K562 (cell line): ENCODE measurements around the gene SERTAD2. TPM values are rescaled to one million over a fixed set of nuclear protein-coding genes. Genes with fewer than 3 reads are reported as not detected.

Source experiments
- AFF1 ChIP-seq, 2 experiments: fragments of 450-650 bp; IDR thresholded peaks; 2 replicates each; pipeline ENCODE4 v1.6.1; 2018; ENCODE audit warnings: mild to moderate bottlenecking in 2 of 2, low read depth in 1 of 2; ENCODE audit not compliant: partially characterized antibody in 2 of 2
- DDX20 ChIP-seq: fragments of 450-650 bp; IDR thresholded peaks from 2 replicates; pipeline ENCODE4 v1.6.1; 2016; ENCODE audit warnings: missing genetic modification characterization, low read depth, mild to moderate bottlenecking, missing compliant biosample characterization, moderate library complexity
- DLX4 ChIP-seq: fragments of 250-450 bp; sonication (Bioruptor Pico); IDR thresholded peaks from 2 replicates; pipeline ENCODE4 v1.6.1; 2021; ENCODE audit warnings: mild to moderate bottlenecking
- EP400 ChIP-seq: fragments of 450-650 bp; IDR thresholded peaks from 2 replicates; pipeline ENCODE4 v1.6.1; 2017; ENCODE audit warnings: antibody characterized with exemption, mild to moderate bottlenecking, moderate library complexity
- FOXJ2 ChIP-seq: fragments of 200-800 bp; sonication (Bioruptor generic); IDR thresholded peaks from 2 replicates; pipeline ENCODE4 v1.6.1; 2016; ENCODE audit warnings: missing genetic modification characterization, missing compliant biosample characterization
- FOXM1 ChIP-seq, 2 experiments: fragments of 450-650 bp in 1 of 2; sonication (generic) in 1 of 2; formaldehyde crosslinking in 1 of 2; IDR thresholded peaks; 2 replicates each; pipeline versions ENCODE4 v1.6.1 to v1.9.0; 2017 to 2022; ENCODE audit warnings: low read depth in 2 of 2, mild to moderate bottlenecking in 2 of 2, missing genetic modification reagents in 1 of 2, moderate library complexity in 1 of 2
- HDAC1 ChIP-seq, 2 experiments: fragments of 450-650 bp; IDR thresholded peaks; 2 replicates each; pipeline ENCODE4 v1.6.1; 2016 to 2017; ENCODE audit warnings: inconsistent platforms in 1 of 2, mild to moderate bottlenecking in 1 of 2, moderate library complexity in 1 of 2
- HINFP ChIP-seq: fragments of 450-650 bp; conservative IDR thresholded peaks from 2 replicates; pipeline ENCODE4 v1.6.1; 2016; ENCODE audit warnings: missing genetic modification characterization, low read depth, mild to moderate bottlenecking, control low read depth, missing compliant biosample characterization
- HMBOX1 ChIP-seq: sonication (generic); IDR thresholded peaks from 2 replicates; pipeline ENCODE4 v1.6.1; 2016
- HMGN3 ChIP-seq: IDR thresholded peaks from 2 replicates; pipeline ENCODE4 v1.6.1; 2011; ENCODE audit warnings: borderline replicate concordance, low read depth, mild to moderate bottlenecking, mixed read lengths, low read length; ENCODE audit not compliant: insufficient read length; ENCODE audit errors: extremely low read depth
- KLF16 ChIP-seq: IDR thresholded peaks from 2 replicates; pipeline ENCODE4 v1.6.1; 2016; ENCODE audit warnings: antibody characterized with exemption
- PRPF4 ChIP-seq: fragments of 200-400 bp; formaldehyde crosslinking; IDR thresholded peaks from one replicate; pipeline ENCODE4 v1.6.1; 2017; ENCODE audit warnings: low read length, low read depth, mild to moderate bottlenecking; ENCODE audit not compliant: insufficient read depth, poor library complexity, severe bottlenecking
- SP1 ChIP-seq: sonication (generic); formaldehyde crosslinking; IDR thresholded peaks from 2 replicates; pipeline ENCODE4 v1.8.1; 2022; ENCODE audit warnings: mild to moderate bottlenecking, missing genetic modification reagents
- SREBF1 ChIP-seq: fragments of 150-350 bp; IDR thresholded peaks from 2 replicates; pipeline ENCODE4 v1.6.1; 2014; ENCODE audit warnings: antibody characterized with exemption, low read depth, low read length, borderline replicate concordance
- TRIM28 ChIP-seq: fragments of 450-650 bp; IDR thresholded peaks from 2 replicates; pipeline ENCODE4 v1.6.1; 2017
- ZNF589 ChIP-seq: fragments of 200-800 bp; sonication (Bioruptor generic); IDR thresholded peaks from 2 replicates; pipeline ENCODE4 v1.6.1; 2016; ENCODE audit warnings: low read depth, missing genetic modification characterization, missing compliant biosample characterization
- polyA plus RNA-seq, 8 experiments: library from polyadenylated mRNA; depleted of rRNA in 4 of 8; stranded (reverse) in 5 of 8; unstranded in 3 of 8; fragments of >200 nt; fragmentation: Nextera tagmentation in 2 of 8; fragmentation: Illumina TruSeq in 1 of 8; extraction: Ambion mirVana in 2 of 8; extraction: Trizol in 1 of 8; gene quantifications; 2 replicates each; pipeline versions ENCODE4 v1.2.1 to v1.2.3, GENCODE V29; 2011 to 2014; ENCODE audit warnings: inconsistent platforms in 1 of 8, missing spikeins in 1 of 8
- total RNA-seq, 7 experiments: library from RNA; depleted of rRNA in 6 of 7; stranded (reverse); fragments of >200 nt in 6 of 7; fragmentation: Illumina TruSeq in 2 of 7; extraction: Trizol in 2 of 7; gene quantifications; 2 replicates each; pipeline versions ENCODE4 v1.2.1 to v1.2.3, GENCODE V29; 2011 to 2021; ENCODE audit warnings: low replicate concordance in 1 of 7

Gene SERTAD2
- total and polyA plus RNA-seq, 9 of the 15 experiments (the other 6 are each of a cell fraction or from before 2014, with no cell fraction given), result 3.0 to 12.5 (median 6.1) TPM

- TF ChIP-seq FOXM1 (IDR thresholded peaks at IDR 0.05; ENCODE audit: low read depth), result peak; percentile 16; the same call in 1 of the 2 replicates
- TF ChIP-seq FOXM1 (CRISPR knock-in tag; IDR thresholded peaks at IDR 0.05; ENCODE audit: low read depth), result no peak
- peak; percentile 73; the same call in 1 of the 2 replicates for TF ChIP-seq FOXJ2 (tag)
- no peak for TF ChIP-seq HINFP (tag)
- no peak; the same call in 1 of the 2 replicates for TF ChIP-seq DDX20 (tag)
- TF ChIP-seq PRPF4, result no peak
- peak; percentile 31; the same call in 1 of the 2 replicates for TF ChIP-seq EP400
- TF ChIP-seq AFF1 (IDR thresholded peaks at IDR 0.05; ENCODE audit: low read depth in 1 of 2, partially characterized antibody in 2 of 2), result no peak
- TF ChIP-seq ZNF589 (CRISPR knock-in tag), result no peak
- peak; percentile 20; the same call in 1 of the 2 replicates for TF ChIP-seq SP1 (CRISPR knock-in tag)
- TF ChIP-seq SREBF1, result no peak
- TF ChIP-seq HDAC1 (IDR thresholded peaks at IDR 0.05), result no peak
- no peak for TF ChIP-seq HMBOX1
- no peak for TF ChIP-seq DLX4 (CRISPR knock-in tag)
- TF ChIP-seq TRIM28, result no peak
- TF ChIP-seq KLF16, result 0 out of 2 replicates have a peak, but pooled peaks have one; percentile 35
- TF ChIP-seq HMGN3, result no peak
Observed at GRCh38 chr2:64646007-64646880, 7.5 kb downstream of the SERTAD2 start (continued).
